H1 (cell line): ENCODE data around the gene NEB. TPM values are rescaled to one million over a fixed set of nuclear protein-coding genes. Genes with fewer than 3 reads are reported as not detected.

Experiments
- CTCF ChIA-PET: fragments of 300-600 bp; sonication (Branson Sonifier 250); formaldehyde crosslinking; loops from one replicate; lab custom pipeline; 2021; ENCODE audit not compliant: partially characterized antibody; lab: Charles Lee
- POLR2A ChIA-PET: fragments of 300-600 bp; sonication (Branson Sonifier 250); formaldehyde crosslinking; loops from one replicate; lab custom pipeline; 2021; ENCODE audit warnings: inconsistent platforms; ENCODE audit not compliant: partially characterized antibody; lab: Charles Lee
- DNase-seq, 2 experiments: peaks; one replicate each; pipeline versions ENCODE4 v3.0.0 to v3.0.0-alpha.2; 2010 to 2022; ENCODE audit warnings: low spot score in 2 of 2, low read depth in 1 of 2, mixed read lengths in 1 of 2
- FAIRE-seq: peaks from 2 replicates; lab custom pipeline; 2011; peaks lifted over from hg19 to GRCh38; lab: Jason Lieb, UNC
- H2AFZ ChIP-seq: 2 replicates; pipeline ENCODE4 v1.8.1; 2012; ENCODE audit warnings: low read length, inconsistent platforms
- H2AK5ac ChIP-seq: 2 replicates; pipeline ENCODE4 v1.6.1; 2013; ENCODE audit warnings: low read depth, low read length
- H2BK120ac ChIP-seq: replicated peaks from 2 replicates; pipeline ENCODE3; 2013; ENCODE audit warnings: low read depth, low read length, inconsistent platforms
- H2BK12ac ChIP-seq: 2 replicates; pipeline ENCODE4 v1.6.1; 2013; ENCODE audit warnings: low read depth, low read length
- H2BK15ac ChIP-seq: 2 replicates; pipeline ENCODE4 v1.6.1; 2013; ENCODE audit warnings: low read length
- H2BK20ac ChIP-seq: 2 replicates; pipeline ENCODE4 v1.6.1; 2013; ENCODE audit warnings: low read length
- H2BK5ac ChIP-seq: 2 replicates; pipeline ENCODE4 v1.6.1; 2013; ENCODE audit warnings: low read depth, low read length
- H3K14ac ChIP-seq: 2 replicates; pipeline ENCODE4 v1.6.1; 2013; ENCODE audit warnings: inconsistent platforms; ENCODE audit not compliant: insufficient read length
- H3K18ac ChIP-seq: 2 replicates; pipeline ENCODE4 v1.6.1; 2013; ENCODE audit warnings: low read length; ENCODE audit errors: extremely low read depth
- H3K23ac ChIP-seq: 2 replicates; pipeline ENCODE4 v1.6.1; 2013; ENCODE audit warnings: inconsistent platforms; ENCODE audit not compliant: insufficient read length
- H3K23me2 ChIP-seq: 2 replicates; pipeline ENCODE4 v1.6.1; 2013; ENCODE audit warnings: low read depth, low read length
- H3K27ac ChIP-seq: 2 replicates; pipeline ENCODE4 v1.6.1; 2011; ENCODE audit warnings: low read depth, low read length, inconsistent platforms
- H3K27me3 ChIP-seq, 4 experiments: replicated peaks in 1 of 4; 1 replicate in 1 of 4; 2 replicates in 3 of 4; pipeline versions ENCODE4 v1.6.1 to v1.8.1; 2011 to 2013; ENCODE audit warnings: low read length in 3 of 4, mild to moderate bottlenecking in 3 of 4, inconsistent platforms in 2 of 4, mixed read lengths in 2 of 4, moderate library complexity in 1 of 4; ENCODE audit not compliant: control insufficient read depth in 3 of 4, insufficient read depth in 3 of 4; ENCODE audit errors: extremely low read depth in 1 of 4
- H3K36me3 ChIP-seq, 4 experiments: 2 replicates each; pipeline versions ENCODE4 v1.6.1 to v1.8.1; 2011 to 2013; ENCODE audit warnings: mild to moderate bottlenecking in 4 of 4, low read length in 3 of 4, moderate library complexity in 2 of 4, control low read depth in 1 of 4, inconsistent platforms in 1 of 4; ENCODE audit not compliant: insufficient read depth in 4 of 4, control insufficient read depth in 2 of 4
- H3K4ac ChIP-seq: replicated peaks from 2 replicates; pipeline ENCODE3; 2013; ENCODE audit warnings: low read length, low read depth, mixed read lengths, inconsistent platforms; ENCODE audit not compliant: insufficient read length
- H3K4me1 ChIP-seq, 4 experiments: replicated peaks in 1 of 4; 1 replicate in 1 of 4; 2 replicates in 3 of 4; pipeline versions ENCODE4 v1.6.1 to v1.8.1; 2011 to 2013; ENCODE audit warnings: low read length in 3 of 4, inconsistent platforms in 2 of 4, mixed read lengths in 1 of 4; ENCODE audit not compliant: insufficient read depth in 4 of 4, control insufficient read depth in 3 of 4
- H3K4me2 ChIP-seq, 2 experiments: 2 replicates each; pipeline versions ENCODE4 v1.6.1 to v1.8.1; 2011 to 2013; ENCODE audit warnings: low read depth in 2 of 2, low read length in 2 of 2, control low read depth in 1 of 2, inconsistent platforms in 1 of 2, mild to moderate bottlenecking in 1 of 2; ENCODE audit not compliant: insufficient read depth in 1 of 2
- H3K4me3 ChIP-seq, 4 experiments: fragments of 200-600, 300-600 bp in 1 of 4; sonication (generic), shearing (Covaris generic), sonication (Bioruptor Twin) in 1 of 4; 2 replicates each; pipeline versions ENCODE4 v1.5.1 to v1.8.1; 2011 to 2016; ENCODE audit warnings: low read length in 4 of 4, low read depth in 3 of 4, control low read depth in 2 of 4, inconsistent platforms in 2 of 4, mild to moderate bottlenecking in 2 of 4, mixed read lengths in 1 of 4, moderate library complexity in 1 of 4; ENCODE audit not compliant: insufficient read depth in 2 of 4; ENCODE audit errors: extremely low read depth in 1 of 4
- H3K56ac ChIP-seq: replicated peaks from 2 replicates; pipeline ENCODE3; 2013; ENCODE audit warnings: low read depth, mild to moderate bottlenecking, mixed read lengths, low read length, inconsistent platforms; ENCODE audit not compliant: insufficient read length
- H3K79me1 ChIP-seq: 2 replicates; pipeline ENCODE4 v1.6.1; 2013; ENCODE audit warnings: low read depth, low read length, control low read depth
- H3K79me2 ChIP-seq, 2 experiments: 2 replicates each; pipeline versions ENCODE4 v1.6.1 to v1.8.1; 2012 to 2013; ENCODE audit warnings: low read length in 2 of 2, mild to moderate bottlenecking in 2 of 2, inconsistent platforms in 1 of 2; ENCODE audit not compliant: insufficient read depth in 2 of 2, control insufficient read depth in 1 of 2
- H3K9ac ChIP-seq, 4 experiments: replicated peaks in 1 of 4; 1 replicate in 1 of 4; 2 replicates in 3 of 4; pipeline versions ENCODE4 v1.6.1 to v1.8.1; 2011 to 2013; ENCODE audit warnings: low read depth in 3 of 4, low read length in 3 of 4, control low read depth in 2 of 4, mild to moderate bottlenecking in 2 of 4, moderate library complexity in 2 of 4, inconsistent platforms in 1 of 4; ENCODE audit errors: extremely low read depth in 1 of 4
- H3K9me3 ChIP-seq, 2 experiments: 2 replicates each; pipeline versions ENCODE4 v1.6.1 to v1.8.1; 2012 to 2013; ENCODE audit warnings: mild to moderate bottlenecking in 2 of 2, moderate library complexity in 2 of 2, control low read depth in 1 of 2, inconsistent platforms in 1 of 2, low read depth in 1 of 2, low read length in 1 of 2, mixed read lengths in 1 of 2; ENCODE audit not compliant: insufficient read depth in 2 of 2
- H4K20me1 ChIP-seq, 2 experiments: replicated peaks in 1 of 2; 2 replicates each; pipeline versions ENCODE3 to v1.8.1; 2011 to 2013; ENCODE audit warnings: inconsistent platforms in 2 of 2, low read length in 2 of 2, mild to moderate bottlenecking in 1 of 2; ENCODE audit not compliant: insufficient read depth in 2 of 2, control insufficient read depth in 1 of 2
- H4K5ac ChIP-seq: 2 replicates; pipeline ENCODE4 v1.6.1; 2013; ENCODE audit warnings: low read length, low read depth, mixed read lengths, inconsistent platforms; ENCODE audit not compliant: insufficient read length
- H4K8ac ChIP-seq: 2 replicates; pipeline ENCODE4 v1.8.0; 2013; ENCODE audit warnings: mild to moderate bottlenecking, moderate library complexity, low read length, inconsistent platforms; ENCODE audit not compliant: insufficient read depth; ENCODE audit errors: extremely low read depth
- H4K91ac ChIP-seq: replicated peaks from 2 replicates; pipeline ENCODE3; 2013; ENCODE audit warnings: low read length, mixed read lengths, inconsistent platforms; ENCODE audit not compliant: insufficient read length
- CHD2 ChIP-seq: IDR thresholded peaks from 2 replicates; pipeline ENCODE4 v1.6.1; 2012; ENCODE audit warnings: low read length, improper control_type of control experiment
- EZH2 ChIP-seq: fragments of 200-600 bp; sonication (generic); IDR thresholded peaks from 2 replicates; pipeline ENCODE4 v1.7.1; 2012; ENCODE audit warnings: low read depth, mild to moderate bottlenecking, moderate library complexity, low read length, inconsistent platforms; ENCODE audit not compliant: severe bottlenecking
- SIN3A ChIP-seq, 2 experiments: IDR thresholded peaks in 1 of 2; conservative IDR thresholded peaks in 1 of 2; 2 replicates each; pipeline ENCODE4 v1.6.1; 2011 to 2012; ENCODE audit warnings: low read length in 2 of 2, improper control_type of control experiment in 1 of 2, low read depth in 1 of 2, mild to moderate bottlenecking in 1 of 2
- WGBS, 2 experiments: shearing (Covaris generic) in 1 of 2; methylation state at CpG; one replicate each; pipeline versions ENCODE4 v1.1.6 to v1.1.7; 2013 to 2015; ENCODE audit warnings: low lambda C conversion rate in 2 of 2, mixed read lengths in 2 of 2, inconsistent platforms in 1 of 2, low coverage in 1 of 2, missing lambda C conversion rate in 1 of 2; ENCODE audit not compliant: insufficient replicate concordance in 2 of 2, insufficient coverage in 1 of 2, insufficient read length in 1 of 2; ENCODE audit errors: extremely low coverage in 1 of 2, missing lambda C conversion rate in 1 of 2; 5-methylcytosine and 5-hydroxymethylcytosine counted together
- polyA plus RNA-seq, 7 experiments: library from polyadenylated mRNA; depleted of rRNA in 3 of 7; stranded (reverse) in 5 of 7; unstranded in 2 of 7; fragments of >200 nt in 5 of 7; fragments of 200-250 nt in 2 of 7; gene quantifications; 1 replicate in 5 of 7; 2 replicates in 1 of 7; 4 replicates in 1 of 7; pipeline versions ENCODE4 v1.2.1 to v1.2.3, GENCODE V29; 2011 to 2013; ENCODE audit warnings: missing spikeins in 2 of 7, mixed read lengths in 2 of 7
- total RNA-seq: library from RNA; stranded (reverse); fragmentation: NEBNext Ultra II Directional; extraction: Animal tissue kit (Norgen Biotek cat#: 25700); gene quantifications from 2 replicates; pipeline ENCODE4 v1.2.1, GENCODE V29; 2021

The NEB gene
- total and polyA plus RNA-seq, 2 of the 8 experiments (the other 6 are each of a cell fraction or from before 2014, with no cell fraction given): 1.4 to 2.5 TPM

GRCh38 chr2:151649966-151650365, 84.3 kb downstream of the NEB start:
- no peak for TF ChIP-seq EZH2
- no peak for TF ChIP-seq SIN3A (conservative IDR thresholded peaks at IDR 0.05 in 1 of 2, IDR thresholded peaks at IDR 0.05 in 1 of 2; ENCODE audit: low read depth in 1 of 2, low read length in 2 of 2)
- TF ChIP-seq CHD2: no peak
- TF ChIP-seq, all 59 proteins: peak for 0
- CTCF ChIA-PET: interaction anchor here (2.6 kb wide), 1 partner anchor 10 kb away, joined by 11 read pairs; no protein-coding TSS in a partner anchor
- no peaks in the 10 kb centered on the region for H3K27me3 ChIP-seq
- no peak overlapping the region for H4K5ac ChIP-seq
- no peaks in the 10 kb centered on the region for H3K79me1 ChIP-seq
- no peaks in the 10 kb centered on the region for H3K36me3 ChIP-seq
- H3K27ac ChIP-seq: no peak overlapping the region
- no peak overlapping the region for H4K91ac ChIP-seq
- no peak overlapping the region for H4K8ac ChIP-seq
- no peak overlapping the region for H2BK120ac ChIP-seq
- H3K79me2 ChIP-seq: no peaks in the 10 kb centered on the region
- H4K20me1 ChIP-seq: no peaks in the 10 kb centered on the region
- no peak overlapping the region for H2BK12ac ChIP-seq
- H3K9ac ChIP-seq: peak overlapping the region in 1 of 4 experiments; percentile 34; a peak in 1 of 7 replicates
- H2AFZ ChIP-seq: no peak overlapping the region
- FAIRE-seq (no peak), DNase-seq (no peak)
- H2BK20ac ChIP-seq: no peak overlapping the region
- no peak overlapping the region for H3K18ac ChIP-seq
- 0 out of 4 replicates have a peak, but pooled peaks cover 0 to 4% of the 10 kb centered on the region in 2 experiments for H3K9me3 ChIP-seq
- POLR2A ChIA-PET: no interaction called here
- H3K4me2 ChIP-seq: no peak overlapping the region
- no peak overlapping the region for H2BK5ac ChIP-seq
- no peak overlapping the region for H2BK15ac ChIP-seq
- no peak overlapping the region for H3K23ac ChIP-seq
- no peaks in the 10 kb centered on the region for H3K23me2 ChIP-seq
- H3K14ac ChIP-seq: no peak overlapping the region
- no peaks in the 10 kb centered on the region for H3K4me1 ChIP-seq
- no peak overlapping the region for H3K4ac ChIP-seq
- WGBS, 2 experiments: 92% methylated on average over 3 of the region's 3 CpGs; no CpG with 5 or more reads in 1 of the 2 experiments
- no peak overlapping the region for H2AK5ac ChIP-seq
- no peak overlapping the region for H3K56ac ChIP-seq
- no peak overlapping the region for H3K4me3 ChIP-seq
